Skeletal muscle satellite cell (primary cell): ENCODE results near the gene UBC.
"Not testable (repeated sequence)": the region's sequence is repeated elsewhere in the genome, so short reads cannot be mapped to it uniquely, and the experiment has no call there.

ENCODE experiments used
- H3K27me3 ChIP-seq: 2 replicates; pipeline ENCODE4 v1.7.0; 2013; ENCODE audit warnings: low read length; ENCODE audit not compliant: control insufficient read depth, insufficient read depth
- H3K36me3 ChIP-seq: 2 replicates; pipeline ENCODE4 v1.7.0; 2013; ENCODE audit warnings: mild to moderate bottlenecking, control low read depth, low read length; ENCODE audit not compliant: insufficient read depth
- H3K4me1 ChIP-seq: 2 replicates; pipeline ENCODE4 v1.7.0; 2013; ENCODE audit warnings: low read length; ENCODE audit not compliant: control insufficient read depth, insufficient read depth
- H3K4me2 ChIP-seq: 2 replicates; pipeline ENCODE4 v1.7.0; 2013; ENCODE audit warnings: mild to moderate bottlenecking, low read length
- H3K4me3 ChIP-seq: 2 replicates; pipeline ENCODE4 v1.7.0; 2013; ENCODE audit warnings: low read length
- H3K9ac ChIP-seq: 2 replicates; pipeline ENCODE4 v1.7.0; 2013; ENCODE audit warnings: mild to moderate bottlenecking, low read depth, low read length, moderate library complexity
- H3K9me3 ChIP-seq: replicated peaks from 2 replicates; pipeline ENCODE4 v1.7.0; 2013; ENCODE audit warnings: mild to moderate bottlenecking, control low read depth, low read length

Gene UBC

GRCh38 chr12:124920353-124920935 is 6.0 kb upstream of the UBC start:
- no peaks in the 10 kb centered on the region for H3K36me3 ChIP-seq
- H3K4me1 ChIP-seq, result peaks cover 50% of the 10 kb centered on the region
- H3K4me3 ChIP-seq, result no peak overlapping the region
- no peak overlapping the region for H3K9ac ChIP-seq
- no peaks in the 10 kb centered on the region for H3K27me3 ChIP-seq
- H3K9me3 ChIP-seq, result no peaks in the 10 kb centered on the region
- H3K4me2 ChIP-seq, result peak overlapping the region; percentile 80

GRCh38 chr12:124919521-124920352 is 5.3 kb upstream of the UBC start:
- H3K4me2 ChIP-seq, result peak overlapping the region; percentile 80
- peaks cover 50% of the 10 kb centered on the region for H3K4me1 ChIP-seq
- H3K36me3 ChIP-seq, result no peaks in the 10 kb centered on the region
- no peak overlapping the region for H3K9ac ChIP-seq
- H3K27me3 ChIP-seq, result no peaks in the 10 kb centered on the region
- no peak overlapping the region for H3K4me3 ChIP-seq
- H3K9me3 ChIP-seq, result no peaks in the 10 kb centered on the region

DNA sequence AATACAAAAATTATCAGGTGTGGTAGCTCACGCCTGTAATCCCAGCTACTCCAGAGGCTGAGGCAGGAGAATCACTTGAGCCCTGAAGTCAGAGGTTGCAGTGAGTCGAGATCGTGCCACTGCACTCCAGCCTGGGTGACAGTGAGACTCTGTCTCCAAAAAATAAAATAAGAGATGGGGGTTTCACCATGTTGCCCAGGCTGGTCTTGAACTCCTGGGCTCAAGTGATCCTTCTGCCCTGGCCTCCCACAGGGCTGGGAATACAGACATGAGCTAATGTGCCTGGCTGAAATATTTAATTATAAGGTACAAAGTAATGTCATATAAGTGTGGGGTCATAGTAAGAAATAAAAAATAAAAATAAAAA is 4.2 kb upstream of the UBC start:
- H3K4me1 ChIP-seq, result peaks cover 42% of the 10 kb centered on the region
- peak overlapping the region; percentile 58 for H3K4me3 ChIP-seq
- H3K27me3 ChIP-seq, H3K9me3 ChIP-seq, H3K36me3 ChIP-seq: not testable (repeated sequence)
- peak overlapping the region; percentile 80 for H3K4me2 ChIP-seq
- H3K9ac ChIP-seq, result peak overlapping the region; percentile 85

DNA sequence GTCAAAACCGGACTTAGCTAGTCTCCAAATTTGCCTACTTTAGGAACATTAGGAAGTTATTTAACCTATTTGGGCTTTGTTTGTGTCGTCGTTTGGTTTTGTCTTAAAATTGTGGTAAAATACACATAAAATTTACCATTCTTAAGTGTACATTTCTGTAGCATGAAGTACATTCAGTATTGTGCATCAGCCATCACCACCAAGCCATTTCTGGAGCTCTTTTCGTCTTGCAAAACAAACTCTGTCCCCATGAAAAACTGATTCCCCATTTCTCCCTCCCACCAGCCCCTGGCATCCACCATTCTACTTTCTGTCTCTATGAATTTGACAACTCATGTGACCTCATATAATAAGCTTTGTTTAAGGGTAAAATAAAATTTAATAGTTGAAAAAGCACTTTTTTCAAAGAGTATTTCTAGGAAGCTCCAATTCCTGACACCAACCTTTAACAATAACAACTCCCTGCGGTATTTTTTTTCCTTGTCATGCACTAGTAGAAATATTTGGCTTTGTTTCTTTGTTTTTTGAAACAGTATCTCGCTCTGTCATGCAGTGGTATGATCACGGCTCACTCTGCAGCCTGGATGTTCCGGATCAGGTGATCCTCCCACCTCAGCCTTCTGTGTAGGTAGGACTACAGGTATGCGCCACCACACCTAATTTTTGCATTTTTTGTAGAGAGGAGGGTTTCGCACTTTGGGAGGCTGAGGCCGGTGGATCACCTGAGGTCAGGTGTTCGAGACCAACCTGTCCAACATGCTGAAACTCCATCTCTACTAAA is 3.6 kb upstream of the UBC start:
- Histone ChIP-seq H3K36me3 (peaks cover 11% of the 10 kb centered on the region), H3K4me3 (peak overlapping the region; percentile 58), H3K4me1 (peaks cover 39% of the 10 kb centered on the region)

GRCh38 chr12:124917135-124917840 is 2.8 kb upstream of the UBC start:
- Histone ChIP-seq H3K9me3 (no peaks in the 10 kb centered on the region), H3K27me3 (no peaks in the 10 kb centered on the region), H3K9ac (peak overlapping the region; percentile 90), H3K36me3 (peaks cover 17% of the 10 kb centered on the region), H3K4me3 (peak overlapping the region; percentile 63), H3K4me1 (peaks cover 38% of the 10 kb centered on the region), H3K4me2 (peak overlapping the region; percentile 80)

More for the DNA sequence above, 3.6 kb upstream of the UBC start:
- Histone ChIP-seq H3K9me3 (no peaks in the 10 kb centered on the region), H3K27me3 (no peaks in the 10 kb centered on the region), H3K9ac (peak overlapping the region; percentile 85), H3K4me2 (peak overlapping the region; percentile 80)

DNA sequence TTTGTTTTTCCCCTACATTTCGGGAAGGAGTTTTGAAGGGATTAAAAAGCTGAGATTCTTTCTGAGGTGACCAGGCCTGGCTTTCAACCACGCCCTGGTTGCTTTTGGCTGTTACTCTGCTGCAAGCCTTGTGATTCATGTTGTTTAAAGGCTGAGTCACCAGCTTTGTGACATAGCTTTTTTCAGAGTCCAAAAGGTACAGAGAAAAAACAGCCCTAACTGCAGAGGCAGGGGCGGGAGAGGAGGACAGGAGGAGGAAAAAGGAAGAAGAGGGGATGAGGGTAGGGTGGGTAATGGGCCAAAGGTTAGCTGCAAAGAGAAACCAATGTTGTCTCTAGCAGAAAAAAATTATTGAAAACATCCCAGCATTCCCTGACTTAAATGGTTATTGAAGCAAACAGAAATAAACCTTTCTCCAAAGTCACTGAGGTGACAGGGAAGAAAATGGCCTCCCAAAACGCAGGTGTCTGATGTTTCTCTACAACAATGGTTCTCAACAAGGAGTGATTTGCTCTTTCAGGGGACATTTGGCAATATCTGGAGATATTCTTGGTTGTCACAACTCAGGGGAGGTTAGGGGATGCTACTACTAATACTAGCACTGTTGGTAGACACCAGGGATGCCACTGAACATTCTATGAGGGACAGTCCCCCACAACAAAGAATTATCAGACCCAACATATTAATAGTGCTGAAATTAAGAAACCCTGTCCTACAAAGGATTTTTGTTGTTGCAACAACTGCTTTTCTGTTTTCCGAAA is 2.1 kb upstream of the UBC start:
- Histone ChIP-seq H3K27me3 (no peaks in the 10 kb centered on the region), H3K4me3 (peak overlapping the region; percentile 99), H3K36me3 (peaks cover 19% of the 10 kb centered on the region), H3K4me1 (peaks cover 33% of the 10 kb centered on the region), H3K9me3 (no peaks in the 10 kb centered on the region), H3K4me2 (peak overlapping the region; percentile 80), H3K9ac (peak overlapping the region; percentile 90)

DNA sequence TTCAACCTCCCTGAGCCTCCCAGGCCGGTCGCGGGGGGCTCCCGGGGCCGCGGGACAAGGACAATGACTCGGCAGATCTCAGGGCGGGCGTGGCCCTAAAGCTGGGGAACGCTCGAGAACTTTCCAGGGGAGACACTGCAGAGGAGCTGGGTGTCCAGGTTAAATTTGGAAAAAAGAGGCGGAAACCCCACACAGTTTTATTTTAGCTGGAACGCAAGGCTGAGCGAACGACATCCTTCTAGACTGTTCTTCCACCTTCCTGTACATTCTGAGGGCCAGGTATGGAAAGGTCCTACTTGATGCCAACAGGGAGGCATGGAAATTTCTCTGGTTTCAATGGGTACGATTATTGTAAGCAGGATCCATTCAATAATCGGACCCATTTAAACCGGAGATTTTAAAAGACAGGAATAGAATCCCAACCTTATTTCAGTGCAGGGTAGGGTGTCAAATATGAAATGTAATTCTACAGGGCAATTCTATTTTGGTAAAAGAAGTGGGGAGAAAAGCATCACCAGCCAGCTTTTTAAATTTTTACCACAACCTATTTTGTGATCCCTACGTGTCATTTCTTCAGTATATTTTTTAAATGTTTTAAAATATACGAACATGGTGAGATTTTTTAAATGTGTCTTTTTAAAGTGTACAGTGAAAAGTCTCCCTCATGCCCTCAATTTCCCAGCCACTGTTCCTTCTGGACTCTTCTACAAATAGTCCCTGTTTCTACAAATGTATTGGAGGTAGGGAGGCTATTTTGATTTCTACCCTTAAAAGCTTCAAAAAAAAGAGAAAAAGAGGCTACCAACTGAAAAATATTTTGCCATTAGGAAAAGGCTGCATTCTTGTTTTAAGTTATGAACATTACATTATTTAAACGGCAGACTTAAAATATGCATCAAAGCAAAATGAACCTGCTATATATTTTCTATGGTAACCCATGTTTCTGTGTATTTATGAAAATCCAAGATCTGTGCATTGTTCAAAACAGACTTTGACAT is 1.1 kb upstream of the UBC start:
- Histone ChIP-seq H3K4me2 (peak overlapping the region; percentile 80), H3K4me3 (peak overlapping the region; percentile 99), H3K27me3 (no peaks in the 10 kb centered on the region), H3K4me1 (peaks cover 41% of the 10 kb centered on the region), H3K9ac (peak overlapping the region; percentile 90), H3K9me3 (no peaks in the 10 kb centered on the region), H3K36me3 (peaks cover 29% of the 10 kb centered on the region)

DNA sequence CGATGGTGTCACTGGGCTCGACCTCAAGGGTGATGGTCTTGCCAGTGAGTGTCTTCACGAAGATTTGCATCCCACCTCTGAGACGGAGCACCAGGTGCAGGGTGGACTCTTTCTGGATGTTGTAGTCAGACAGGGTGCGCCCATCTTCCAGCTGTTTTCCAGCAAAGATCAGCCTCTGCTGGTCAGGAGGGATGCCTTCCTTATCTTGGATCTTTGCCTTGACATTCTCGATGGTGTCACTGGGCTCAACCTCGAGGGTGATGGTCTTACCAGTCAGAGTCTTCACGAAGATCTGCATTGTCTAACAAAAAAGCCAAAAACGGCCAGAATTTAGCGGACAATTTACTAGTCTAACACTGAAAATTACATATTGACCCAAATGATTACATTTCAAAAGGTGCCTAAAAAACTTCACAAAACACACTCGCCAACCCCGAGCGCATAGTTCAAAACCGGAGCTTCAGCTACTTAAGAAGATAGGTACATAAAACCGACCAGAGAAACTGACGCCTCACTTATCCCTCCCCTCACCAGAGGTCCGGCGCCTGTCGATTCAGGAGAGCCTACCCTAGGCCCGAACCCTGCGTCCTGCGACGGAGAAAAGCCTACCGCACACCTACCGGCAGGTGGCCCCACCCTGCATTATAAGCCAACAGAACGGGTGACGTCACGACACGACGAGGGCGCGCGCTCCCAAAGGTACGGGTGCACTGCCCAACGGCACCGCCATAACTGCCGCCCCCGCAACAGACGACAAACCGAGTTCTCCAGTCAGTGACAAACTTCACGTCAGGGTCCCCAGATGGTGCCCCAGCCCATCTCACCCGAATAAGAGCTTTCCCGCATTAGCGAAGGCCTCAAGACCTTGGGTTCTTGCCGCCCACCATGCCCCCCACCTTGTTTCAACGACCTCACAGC is 717 bp downstream of the UBC start:
- peak overlapping the region; percentile 90 for H3K9ac ChIP-seq
- peaks cover 28% of the 10 kb centered on the region for H3K4me1 ChIP-seq
- no peaks in the 10 kb centered on the region for H3K27me3 ChIP-seq
- H3K9me3 ChIP-seq, result no peaks in the 10 kb centered on the region
- peak overlapping the region; percentile 80 for H3K4me2 ChIP-seq
- H3K4me3 ChIP-seq, result peak overlapping the region; percentile 99
- peaks cover 30% of the 10 kb centered on the region for H3K36me3 ChIP-seq

DNA sequence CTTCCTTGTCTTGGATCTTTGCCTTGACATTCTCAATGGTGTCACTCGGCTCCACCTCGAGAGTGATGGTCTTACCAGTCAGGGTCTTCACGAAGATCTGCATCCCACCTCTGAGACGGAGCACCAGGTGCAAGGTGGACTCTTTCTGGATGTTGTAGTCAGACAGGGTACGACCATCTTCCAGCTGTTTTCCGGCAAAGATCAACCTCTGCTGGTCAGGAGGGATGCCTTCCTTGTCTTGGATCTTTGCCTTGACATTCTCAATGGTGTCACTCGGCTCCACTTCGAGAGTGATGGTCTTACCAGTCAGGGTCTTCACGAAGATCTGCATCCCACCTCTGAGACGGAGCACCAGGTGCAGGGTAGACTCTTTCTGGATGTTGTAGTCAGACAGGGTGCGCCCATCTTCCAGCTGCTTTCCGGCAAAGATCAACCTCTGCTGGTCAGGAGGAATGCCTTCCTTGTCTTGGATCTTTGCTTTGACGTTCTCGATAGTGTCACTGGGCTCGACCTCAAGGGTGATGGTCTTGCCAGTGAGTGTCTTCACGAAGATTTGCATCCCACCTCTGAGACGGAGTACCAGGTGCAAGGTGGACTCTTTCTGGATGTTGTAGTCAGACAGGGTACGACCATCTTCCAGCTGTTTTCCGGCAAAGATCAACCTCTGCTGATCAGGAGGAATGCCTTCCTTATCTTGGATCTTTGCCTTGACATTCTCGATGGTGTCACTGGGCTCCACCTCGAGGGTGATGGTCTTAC is 1.7 kb downstream of the UBC start:
- peaks cover 30% of the 10 kb centered on the region for H3K36me3 ChIP-seq
- peak overlapping the region; percentile 90 for H3K9ac ChIP-seq
- H3K4me2 ChIP-seq, result peak overlapping the region; percentile 80
- peaks cover 18% of the 10 kb centered on the region for H3K4me1 ChIP-seq
- H3K27me3 ChIP-seq, H3K9me3 ChIP-seq: not testable (repeated sequence)
- peak overlapping the region; percentile 99 for H3K4me3 ChIP-seq
